IgD-negative memory B cell (primary cell): ENCODE measurements around the gene PQBP1. TPM values are rescaled to one million over a fixed set of nuclear protein-coding genes. Genes with fewer than 3 reads are reported as not detected.

ENCODE experiments used
- H3K27ac Mint-ChIP-seq, 3 donors: one replicate each; pipeline ENCODE4 v1.8.0; 2020 to 2022; ENCODE audit warnings: mild to moderate bottlenecking in 3 of 3, mixed read lengths in 3 of 3, moderate library complexity in 1 of 3
- H3K27me3 Mint-ChIP-seq: one replicate; pipeline ENCODE4 v1.8.0; 2021; ENCODE audit warnings: mixed read lengths
- H3K36me3 Mint-ChIP-seq: one replicate; pipeline ENCODE4 v1.8.0; 2020; ENCODE audit warnings: mild to moderate bottlenecking, mixed read lengths
- H3K4me1 Mint-ChIP-seq, 3 donors: one replicate each; pipeline ENCODE4 v1.8.0; 2020 to 2022; ENCODE audit warnings: mixed read lengths in 3 of 3, mild to moderate bottlenecking in 1 of 3
- H3K4me3 Mint-ChIP-seq, 4 donors: one replicate each; pipeline ENCODE4 v1.8.0; 2020 to 2022; ENCODE audit warnings: mild to moderate bottlenecking in 4 of 4, mixed read lengths in 4 of 4, moderate library complexity in 3 of 4
- H3K9me3 Mint-ChIP-seq, 3 donors: one replicate each; pipeline ENCODE4 v1.8.0; 2020 to 2021; ENCODE audit warnings: mixed read lengths in 3 of 3, mild to moderate bottlenecking in 1 of 3
- polyA plus RNA-seq: library from polyadenylated mRNA; unstranded; fragments of 300-500 nt; fragmentation: Illumina TruSeq; gene quantifications from one replicate; pipeline ENCODE4 v1.2.3, GENCODE V29; 2021

The PQBP1 gene
- polyA plus RNA-seq, 1 donor from 2014 or later, result 99.8 TPM

DNA sequence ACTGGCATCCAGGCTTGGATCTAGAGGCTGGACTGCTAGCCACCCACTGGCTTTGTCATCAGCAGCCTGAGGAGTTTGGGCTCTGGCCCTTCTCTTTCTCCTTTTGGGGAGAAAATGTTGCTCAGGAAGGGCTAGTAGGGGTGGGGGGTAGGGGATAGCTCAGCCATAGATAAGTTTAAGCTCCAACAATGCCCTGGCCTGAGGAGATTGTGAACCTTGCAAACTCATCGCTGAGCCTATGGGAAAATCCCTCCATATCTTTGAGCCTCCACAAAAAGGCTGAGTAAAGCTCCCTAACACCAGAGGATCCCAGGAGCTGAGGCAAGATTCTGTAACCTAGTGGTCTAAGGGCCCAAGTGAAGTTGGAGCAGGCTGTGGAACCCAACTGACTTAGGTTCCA is 50.9 kb downstream of the PQBP1 start:
- H3K4me3 Mint-ChIP-seq, result no peak overlapping the region
- H3K27ac Mint-ChIP-seq, result peak overlapping the region in 2 of 3 donors; percentile 21 to 62
- peaks cover 2% of the 10 kb centered on the region for H3K36me3 Mint-ChIP-seq
- H3K27me3 Mint-ChIP-seq, result peaks cover 4% of the 10 kb centered on the region
- peaks cover 7 to 22% (median 10%) of the 10 kb centered on the region in 3 donors for H3K4me1 Mint-ChIP-seq
- H3K9me3 Mint-ChIP-seq, result no peaks in the 10 kb centered on the region

Other genes starting within 250 kb of the PQBP1 start
- 26.5 TPM for gene WAS, start 214.1 kb upstream of the PQBP1 start, polyA plus RNA-seq
- gene SUV39H1, start 201.2 kb upstream of the PQBP1 start, polyA plus RNA-seq, result 8.6 TPM
- gene GLOD5, start 136.2 kb upstream of the PQBP1 start, polyA plus RNA-seq, result not detected
- not detected for gene GATA1, start 111.3 kb upstream of the PQBP1 start, polyA plus RNA-seq
- 20.1 TPM for gene HDAC6, start 95.9 kb upstream of the PQBP1 start, polyA plus RNA-seq
- not detected for gene ERAS, start 71.4 kb upstream of the PQBP1 start, polyA plus RNA-seq
- gene PCSK1N, start 62.3 kb upstream of the PQBP1 start, polyA plus RNA-seq, result 0.51 TPM
- gene TIMM17B, start 162 bp upstream of the PQBP1 start, polyA plus RNA-seq, result 90.3 TPM
- 9.6 TPM for gene SLC35A2, start 13.7 kb downstream of the PQBP1 start, polyA plus RNA-seq
- 216 TPM for gene PIM2, start 21.1 kb downstream of the PQBP1 start, polyA plus RNA-seq
- gene OTUD5, start 59.7 kb downstream of the PQBP1 start, polyA plus RNA-seq, result 30.2 TPM
- gene KCND1, start 73.9 kb downstream of the PQBP1 start, polyA plus RNA-seq, result 0.13 TPM
- 22.5 TPM for gene GRIPAP1, start 104.3 kb downstream of the PQBP1 start, polyA plus RNA-seq
- gene TFE3, start 145.4 kb downstream of the PQBP1 start, polyA plus RNA-seq, result 6.7 TPM
- 1.2 TPM for gene CCDC120, start 161.1 kb downstream of the PQBP1 start, polyA plus RNA-seq
- gene PRAF2, start 176.1 kb downstream of the PQBP1 start, polyA plus RNA-seq, result 37.6 TPM
- 58.3 TPM for gene WDR45, start 182.0 kb downstream of the PQBP1 start, polyA plus RNA-seq
- gene GPKOW, start 225.8 kb downstream of the PQBP1 start, polyA plus RNA-seq, result 27.3 TPM